HG03064 (cell line): Measurements from ENCODE around the gene ANTKMT.
"Not testable (repeated sequence)": the region's sequence is repeated elsewhere in the genome, so short reads cannot be mapped to it uniquely, and the experiment has no call there.

Experiments used
- ATAC-seq: cut with Tn5 transposase; IDR thresholded peaks from one replicate; pipeline ENCODE4 v1.9.1; 2021; ENCODE audit warnings: low read depth; ENCODE audit not compliant: unreplicated experiment

Gene ANTKMT

GRCh38 chr16:739560-740458 lies 18.9 kb downstream of the ANTKMT start:
- no peak for ATAC-seq

GRCh38 chr16:740459-740763 lies 19.5 kb downstream of the ANTKMT start:
- peak; percentile 12 for ATAC-seq

- peak; percentile 73 for ATAC-seq
Observed at GRCh38 chr16:740764-741505, 20.0 kb downstream of the ANTKMT start, which contains the start of gene CIAO3. Gene CIAO3, minus strand, starts transcription at chr16:740997. Its CDS starts 12 bp downstream, at chr16:740985.

GRCh38 chr16:741986-742629 lies 21.2 kb downstream of the ANTKMT start:
- ATAC-seq = no peak

- not testable (repeated sequence) for ATAC-seq
Observed at GRCh38 chr16:742894-743293, 21.9 kb downstream of the ANTKMT start.

GRCh38 chr16:743794-744500 lies 23.0 kb downstream of the ANTKMT start:
- ATAC-seq = no peak

- no peak for ATAC-seq
Observed at GRCh38 chr16:745739-746138, 24.8 kb downstream of the ANTKMT start.

- ATAC-seq = no peak
Observed at GRCh38 chr16:746637-747036, 25.7 kb downstream of the ANTKMT start.

GRCh38 chr16:747978-748746 lies 27.2 kb downstream of the ANTKMT start:
- ATAC-seq = no peak

GRCh38 chr16:749010-749409 lies 28.1 kb downstream of the ANTKMT start:
- no peak for ATAC-seq

- ATAC-seq = no peak
Observed at GRCh38 chr16:750485-750884, 29.5 kb downstream of the ANTKMT start.

GRCh38 chr16:751152-752006 lies 30.4 kb downstream of the ANTKMT start:
- ATAC-seq = no peak

GRCh38 chr16:752007-752312 lies 31.0 kb downstream of the ANTKMT start:
- ATAC-seq = no peak

- ATAC-seq = not testable (repeated sequence)
Observed at GRCh38 chr16:754121-754607, 33.2 kb downstream of the ANTKMT start.

- no peak for ATAC-seq
Observed at GRCh38 chr16:754656-755055, 33.7 kb downstream of the ANTKMT start.

GRCh38 chr16:756428-756827 lies 35.5 kb downstream of the ANTKMT start:
- no peak for ATAC-seq

- no peak for ATAC-seq
Observed at GRCh38 chr16:759110-759910, 38.4 kb downstream of the ANTKMT start.

GRCh38 chr16:760065-760464 lies 39.1 kb downstream of the ANTKMT start:
- ATAC-seq = no peak
